Measurements from ENCODE around the gene NDUFS2.

DNA sequence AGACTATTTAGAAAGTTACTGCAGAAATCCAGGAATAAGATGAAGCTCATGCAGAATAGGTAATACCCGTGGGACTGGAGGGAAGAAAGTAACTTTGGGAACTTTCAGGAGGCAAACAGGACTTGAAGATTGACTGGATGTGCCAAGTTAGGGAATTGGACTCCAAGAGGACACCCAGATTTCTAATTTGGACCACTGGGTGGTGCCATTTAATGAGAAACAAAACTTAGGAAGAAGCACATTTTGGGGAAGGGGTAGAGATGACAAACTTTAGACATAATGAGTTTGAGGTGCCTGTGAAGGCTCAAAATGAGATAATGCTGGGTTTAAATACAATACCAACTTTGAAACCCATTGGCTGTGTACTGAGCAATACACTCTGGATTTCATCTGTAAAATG lies 21.5 kb upstream of the NDUFS2 start:
- no peak for TF ChIP-seq EP300 (IDR thresholded peaks at IDR 0.05; ENCODE audit: borderline replicate concordance in 1 of 2, control insufficient read depth in 1 of 2, low read depth in 2 of 2, low read length in 2 of 2)
- TF ChIP-seq, protein P1, sequence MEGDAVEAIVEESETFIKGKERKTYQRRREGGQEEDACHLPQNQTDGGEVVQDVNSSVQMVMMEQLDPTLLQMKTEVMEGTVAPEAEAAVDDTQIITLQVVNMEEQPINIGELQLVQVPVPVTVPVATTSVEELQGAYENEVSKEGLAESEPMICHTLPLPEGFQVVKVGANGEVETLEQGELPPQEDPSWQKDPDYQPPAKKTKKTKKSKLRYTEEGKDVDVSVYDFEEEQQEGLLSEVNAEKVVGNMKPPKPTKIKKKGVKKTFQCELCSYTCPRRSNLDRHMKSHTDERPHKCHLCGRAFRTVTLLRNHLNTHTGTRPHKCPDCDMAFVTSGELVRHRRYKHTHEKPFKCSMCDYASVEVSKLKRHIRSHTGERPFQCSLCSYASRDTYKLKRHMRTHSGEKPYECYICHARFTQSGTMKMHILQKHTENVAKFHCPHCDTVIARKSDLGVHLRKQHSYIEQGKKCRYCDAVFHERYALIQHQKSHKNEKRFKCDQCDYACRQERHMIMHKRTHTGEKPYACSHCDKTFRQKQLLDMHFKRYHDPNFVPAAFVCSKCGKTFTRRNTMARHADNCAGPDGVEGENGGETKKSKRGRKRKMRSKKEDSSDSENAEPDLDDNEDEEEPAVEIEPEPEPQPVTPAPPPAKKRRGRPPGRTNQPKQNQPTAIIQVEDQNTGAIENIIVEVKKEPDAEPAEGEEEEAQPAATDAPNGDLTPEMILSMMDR (IDR thresholded peaks at IDR 0.05 in 2 of 3, conservative IDR thresholded peaks at IDR 0.05 in 1 of 3; ENCODE audit: control insufficient read depth in 2 of 3, extremely low read depth in 1 of 3, insufficient read depth in 1 of 3, low read depth in 3 of 3, low read length in 3 of 3) = peak; percentile 22 to 38 (median 22); a peak in 4 of 6 replicates
- TF ChIP-seq SIN3A (IDR thresholded peaks at IDR 0.05; ENCODE audit: low read depth, low read length) = no peak
- TF ChIP-seq, protein P2, sequence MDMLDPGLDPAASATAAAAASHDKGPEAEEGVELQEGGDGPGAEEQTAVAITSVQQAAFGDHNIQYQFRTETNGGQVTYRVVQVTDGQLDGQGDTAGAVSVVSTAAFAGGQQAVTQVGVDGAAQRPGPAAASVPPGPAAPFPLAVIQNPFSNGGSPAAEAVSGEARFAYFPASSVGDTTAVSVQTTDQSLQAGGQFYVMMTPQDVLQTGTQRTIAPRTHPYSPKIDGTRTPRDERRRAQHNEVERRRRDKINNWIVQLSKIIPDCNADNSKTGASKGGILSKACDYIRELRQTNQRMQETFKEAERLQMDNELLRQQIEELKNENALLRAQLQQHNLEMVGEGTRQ (IDR thresholded peaks at IDR 0.05; ENCODE audit: borderline replicate concordance, low read depth, low read length) = no peak
